SK-N-MC (cell line): ENCODE results near the gene ATG2A.

Experiments
- EZH2 ChIP-seq: fragments of 200-600 bp; sonication (generic); IDR thresholded peaks from one replicate; pipeline ENCODE4 v1.6.1; 2017; ENCODE audit warnings: antibody characterized with exemption
- POLR2AphosphoS5 ChIP-seq: IDR thresholded peaks from 2 replicates; pipeline ENCODE4 v1.6.1; 2012; ENCODE audit warnings: mild to moderate bottlenecking, low read depth, low read length, borderline replicate concordance

DNA sequence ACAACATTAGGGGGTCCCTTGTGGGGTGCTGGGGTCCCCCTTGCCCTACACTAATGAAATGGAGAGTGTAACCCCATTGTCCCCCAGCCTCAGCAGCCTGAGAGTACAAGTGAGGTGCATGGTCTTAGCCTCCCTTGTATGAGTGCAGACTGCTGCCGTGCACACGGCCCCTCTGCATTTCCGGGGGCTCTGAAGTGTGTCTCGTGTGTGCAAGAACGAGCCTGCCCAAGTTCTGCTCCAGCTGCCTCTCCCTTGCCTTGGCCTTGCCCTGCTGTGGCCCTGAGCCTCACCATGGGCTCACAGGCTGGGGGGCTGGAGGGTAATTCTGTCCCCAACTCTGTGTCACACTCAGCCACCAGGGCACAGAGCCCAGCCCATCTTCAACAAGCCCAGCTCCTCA is 33.4 kb downstream of the ATG2A start:
- TF ChIP-seq POLR2AphosphoS5 = no peak
- no peak for TF ChIP-seq EZH2
